IMR-90 (cell line): ENCODE measurements around the gene SAP30BP. TPM values are rescaled to one million over a fixed set of nuclear protein-coding genes. Genes with fewer than 3 reads are reported as not detected.

Source experiments
- ATAC-seq: fragments of 200-7000 bp; cut with Tn5 transposase; 2 replicates; pipeline ENCODE4 v1.9.1; 2020; ENCODE audit warnings: low read depth, mild to moderate bottlenecking, moderate library complexity
- BruUV-seq: library from RNA; stranded (reverse); fragments of 400-500 nt; replicated peaks from 2 replicates; lab custom pipeline; 2021; lab: Mats Ljungman, UMichigan
- CTCF ChIA-PET: fragments of 300-600 bp; formaldehyde crosslinking; extraction: SDS; loops from one replicate; lab custom pipeline; 2021; ENCODE audit warnings: antibody characterized with exemption; lab: Yijun Ruan, JAX
- POLR2A ChIA-PET: fragments of 300-600 bp; sonication (Branson Sonifier 250); formaldehyde crosslinking; loops from one replicate; lab custom pipeline; 2022; ENCODE audit warnings: antibody characterized with exemption; ENCODE audit not compliant: unreplicated experiment; lab: Charles Lee
- DNase-seq: peaks from one replicate; pipeline ENCODE4 v3.0.0; 2013
- H2AFZ ChIP-seq: replicated peaks from 2 replicates; pipeline ENCODE3; 2013; ENCODE audit warnings: low read length, mild to moderate bottlenecking; ENCODE audit not compliant: poor library complexity
- H2AK5ac ChIP-seq: 2 replicates; pipeline ENCODE4 v1.6.1; 2013; ENCODE audit warnings: low read depth, low read length, inconsistent platforms
- H2AK9ac ChIP-seq: replicated peaks from 2 replicates; pipeline ENCODE3; 2013; ENCODE audit warnings: mild to moderate bottlenecking, low read depth, low read length, moderate library complexity; ENCODE audit not compliant: poor library complexity
- H2BK120ac ChIP-seq: 2 replicates; pipeline ENCODE4 v1.6.1; 2013; ENCODE audit warnings: low read depth, low read length, inconsistent platforms
- H2BK15ac ChIP-seq: 3 replicates; pipeline ENCODE4 v1.6.1; 2013; ENCODE audit warnings: low read depth, low read length, inconsistent platforms
- H2BK20ac ChIP-seq: 2 replicates; pipeline ENCODE4 v1.6.1; 2013; ENCODE audit warnings: low read depth, mild to moderate bottlenecking, inconsistent platforms, low read length, moderate library complexity
- H2BK5ac ChIP-seq: 2 replicates; pipeline ENCODE4 v1.6.1; 2013; ENCODE audit warnings: mild to moderate bottlenecking, low read depth, low read length, inconsistent platforms; ENCODE audit not compliant: poor library complexity, severe bottlenecking
- H3K14ac ChIP-seq: replicated peaks from 2 replicates; pipeline ENCODE4 v1.6.1; 2013; ENCODE audit warnings: low read depth, low read length, inconsistent platforms
- H3K18ac ChIP-seq: 2 replicates; pipeline ENCODE4 v1.6.1; 2013; ENCODE audit warnings: low read depth, low read length, control low read depth
- H3K23ac ChIP-seq: 2 replicates; pipeline ENCODE4 v1.6.1; 2013; ENCODE audit warnings: low read depth, low read length, inconsistent platforms
- H3K27ac ChIP-seq: 2 replicates; pipeline ENCODE4 v1.5.1; 2013; ENCODE audit warnings: mild to moderate bottlenecking, control low read depth, low read length; ENCODE audit not compliant: insufficient read depth
- H3K27me3 ChIP-seq: 2 replicates; pipeline ENCODE4 v1.6.1; 2013; ENCODE audit warnings: low read length; ENCODE audit not compliant: control insufficient read depth, insufficient read depth
- H3K36me3 ChIP-seq: 2 replicates; pipeline ENCODE4 v1.6.1; 2013; ENCODE audit warnings: low read length, mixed read lengths; ENCODE audit not compliant: control insufficient read depth, insufficient read depth
- H3K4ac ChIP-seq: 2 replicates; pipeline ENCODE4 v1.6.1; 2013; ENCODE audit warnings: low read depth, low read length, inconsistent platforms
- H3K4me1 ChIP-seq: 2 replicates; pipeline ENCODE4 v1.6.1; 2013; ENCODE audit warnings: low read length, mixed read lengths; ENCODE audit not compliant: control insufficient read depth, insufficient read depth
- H3K4me2 ChIP-seq: 2 replicates; pipeline ENCODE4 v1.6.1; 2013; ENCODE audit warnings: low read depth, mild to moderate bottlenecking, control low read depth, low read length, moderate library complexity
- H3K4me3 ChIP-seq: 2 replicates; pipeline ENCODE4 v1.5.1; 2013; ENCODE audit warnings: low read depth, mild to moderate bottlenecking, control low read depth, low read length, moderate library complexity; ENCODE audit not compliant: insufficient read depth
- H3K56ac ChIP-seq: 2 replicates; pipeline ENCODE4 v1.6.1; 2013; ENCODE audit warnings: low read length, inconsistent platforms; ENCODE audit not compliant: insufficient read depth; ENCODE audit errors: extremely low read depth
- H3K79me1 ChIP-seq, 2 experiments: 2 replicates each; pipeline ENCODE4 v1.6.1; 2013; ENCODE audit warnings: low read length in 2 of 2, inconsistent platforms in 1 of 2, low read depth in 1 of 2
- H3K9ac ChIP-seq: 2 replicates; pipeline ENCODE4 v1.6.1; 2013; ENCODE audit warnings: low read depth, low read length, control low read depth
- H3K9me1 ChIP-seq: 2 replicates; pipeline ENCODE4 v1.6.1; 2013; ENCODE audit warnings: low read length, inconsistent platforms; ENCODE audit not compliant: insufficient read depth
- H3K9me3 ChIP-seq: 2 replicates; pipeline ENCODE4 v1.6.1; 2013; ENCODE audit warnings: low read length; ENCODE audit not compliant: control insufficient read depth, insufficient read depth
- H4K20me1 ChIP-seq: 2 replicates; pipeline ENCODE4 v1.6.1; 2013; ENCODE audit warnings: low read length, inconsistent platforms; ENCODE audit not compliant: insufficient read depth
- H4K5ac ChIP-seq: 2 replicates; pipeline ENCODE4 v1.6.1; 2013; ENCODE audit warnings: mild to moderate bottlenecking, low read depth, low read length, control low read depth
- H4K8ac ChIP-seq, 2 experiments: 2 replicates each; pipeline ENCODE4 v1.6.1; 2013; ENCODE audit warnings: low read depth in 2 of 2, low read length in 2 of 2, control low read depth in 1 of 2, inconsistent platforms in 1 of 2
- H4K91ac ChIP-seq: 2 replicates; pipeline ENCODE4 v1.6.1; 2013; ENCODE audit warnings: low read depth, low read length, inconsistent platforms; ENCODE audit not compliant: insufficient read depth
- BHLHE40 ChIP-seq: fragments of 150-350 bp; IDR thresholded peaks from 2 replicates; pipeline ENCODE4 v1.6.1; 2016; ENCODE audit warnings: mild to moderate bottlenecking, low read depth, low read length
- CEBPB ChIP-seq: IDR thresholded peaks from 2 replicates; pipeline ENCODE4 v1.6.1; 2012; ENCODE audit warnings: low read depth, low read length, improper control_type of control experiment
- CHD1 ChIP-seq: IDR thresholded peaks from 2 replicates; pipeline ENCODE4 v1.6.1; 2012; ENCODE audit warnings: low read depth, low read length, improper control_type of control experiment
- ELK1 ChIP-seq: fragments of 150-350 bp; IDR thresholded peaks from 2 replicates; pipeline ENCODE4 v1.6.1; 2016; ENCODE audit warnings: low read depth, mild to moderate bottlenecking, low read length, moderate library complexity, borderline replicate concordance
- FOS ChIP-seq: fragments of 150-350 bp; IDR thresholded peaks from 2 replicates; pipeline ENCODE4 v1.6.1; 2016; ENCODE audit warnings: low read depth, low read length
- MAFK ChIP-seq: IDR thresholded peaks from 2 replicates; pipeline ENCODE4 v1.6.1; 2012; ENCODE audit warnings: low read depth, low read length, improper control_type of control experiment
- MAZ ChIP-seq: IDR thresholded peaks from 2 replicates; pipeline ENCODE4 v1.6.1; 2012; ENCODE audit warnings: low read depth, mild to moderate bottlenecking, low read length, improper control_type of control experiment, moderate library complexity, borderline replicate concordance
- MXI1 ChIP-seq: IDR thresholded peaks from 2 replicates; pipeline ENCODE4 v1.6.1; 2012; ENCODE audit warnings: low read depth, mild to moderate bottlenecking, low read length, moderate library complexity, borderline replicate concordance
- NFE2L2 ChIP-seq: fragments of 150-350 bp; IDR thresholded peaks from 2 replicates; pipeline ENCODE4 v1.6.1; 2016; ENCODE audit warnings: low read depth, mild to moderate bottlenecking, low read length
- POLR2A ChIP-seq: IDR thresholded peaks from 2 replicates; pipeline ENCODE4 v1.6.1; 2012; ENCODE audit warnings: mild to moderate bottlenecking, low read depth, low read length
- RAD21 ChIP-seq: IDR thresholded peaks from 2 replicates; pipeline ENCODE4 v1.6.1; 2012; ENCODE audit warnings: low read length, improper control_type of control experiment
- RCOR1 ChIP-seq: IDR thresholded peaks from 2 replicates; pipeline ENCODE4 v1.6.1; 2012; ENCODE audit warnings: mild to moderate bottlenecking, low read length, improper control_type of control experiment; ENCODE audit not compliant: insufficient replicate concordance
- RFX5 ChIP-seq: IDR thresholded peaks from 2 replicates; pipeline ENCODE4 v1.8.0; 2012; ENCODE audit warnings: low read depth, mild to moderate bottlenecking, low read length, moderate library complexity
- SMC3 ChIP-seq: fragments of 150-350 bp; IDR thresholded peaks from 2 replicates; pipeline ENCODE4 v1.6.1; 2016; ENCODE audit warnings: low read depth, mild to moderate bottlenecking, antibody characterized with exemption, low read length, moderate library complexity
- USF2 ChIP-seq: fragments of 150-350 bp; IDR thresholded peaks from 2 replicates; pipeline ENCODE4 v1.6.1; 2017; ENCODE audit warnings: mild to moderate bottlenecking, antibody characterized with exemption, low read length, low read depth
- WGBS, 2 experiments: methylation state at CpG; one replicate each; pipeline versions ENCODE4 v1.1.5 to v1.1.7; 2013; ENCODE audit warnings: missing lambda C conversion rate in 2 of 2; ENCODE audit not compliant: insufficient read length in 1 of 2; ENCODE audit errors: extremely low coverage in 2 of 2; 5-methylcytosine and 5-hydroxymethylcytosine counted together
- dilution Hi-C: fragments of 300-500 bp; cut with HindIII; formaldehyde crosslinking; loops from one replicate; pipeline ENCODE4 v1.14.3; 2018; ENCODE audit warnings: low sequenced_read_pairs; ENCODE audit not compliant: unreplicated experiment
- in situ Hi-C: fragments of 300-500 bp; cut with MboI; formaldehyde crosslinking; loops from 3 replicates; pipeline ENCODE4 v1.14.3; 2019; ENCODE audit warnings: low sequenced_read_pairs, inconsistent platforms, mixed read lengths
- intact Hi-C: fragments of 100-400 bp; cut with micrococcal nuclease; formaldehyde crosslinking; loops from 2 replicates; pipeline ENCODE4 v1.10.0; 2022
- polyA plus RNA-seq, 3 experiments: library from polyadenylated mRNA; depleted of rRNA; stranded (reverse); fragments of >200 nt; gene quantifications; 2 replicates each; pipeline ENCODE4 v1.2.3, GENCODE V29; 2012; ENCODE audit warnings: low replicate concordance in 1 of 3
- total RNA-seq: library from RNA; depleted of rRNA; stranded (reverse); fragments of >200 nt; gene quantifications from 2 replicates; pipeline ENCODE4 v1.2.3, GENCODE V29; 2012
- TF ChIP-seq, protein P1 (sequence below): conservative IDR thresholded peaks from 2 replicates; pipeline ENCODE4 v1.5.1; 2012; ENCODE audit warnings: mild to moderate bottlenecking, low read depth, low read length, improper control_type of control experiment

The SAP30BP gene
- total and polyA plus RNA-seq, 2 of the 4 experiments (the other 2 are of a cell fraction) = 70.4 to 139 TPM

DNA sequence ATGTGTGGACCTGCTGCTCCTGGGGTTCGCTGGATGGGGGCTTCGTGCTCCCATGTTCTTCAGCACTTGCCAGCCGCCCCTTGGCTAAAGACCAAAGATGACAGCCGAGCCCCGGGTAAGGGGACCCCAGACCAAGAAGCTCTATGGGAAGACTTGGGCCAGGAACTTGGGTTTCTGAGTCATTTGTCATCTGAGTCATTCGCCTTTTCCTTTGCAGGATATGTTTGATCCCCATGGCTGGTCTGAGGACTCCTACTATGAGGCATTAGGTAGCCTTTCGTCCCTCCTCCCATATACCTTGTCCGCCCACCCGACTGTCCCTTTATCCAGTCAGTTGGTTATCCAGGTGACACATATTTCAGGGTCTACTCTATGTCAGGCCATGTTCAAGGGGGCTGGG is 36.5 kb downstream of the SAP30BP start:
- no peak overlapping the region for H3K4me3 ChIP-seq
- POLR2A ChIA-PET = no interaction called here
- CTCF ChIA-PET = no interaction called here

More for the DNA sequence above, 36.5 kb downstream of the SAP30BP start:
- Histone ChIP-seq H4K8ac (no peak overlapping the region), H3K9me1 (peaks cover 29% of the 10 kb centered on the region), H3K9ac (no peak overlapping the region), H2BK20ac (no peak overlapping the region), H3K27me3 (no peaks in the 10 kb centered on the region), H3K36me3 (peaks cover 78% of the 10 kb centered on the region), H2AK9ac (no peak overlapping the region), H3K4me1 (peaks cover 12% of the 10 kb centered on the region), H3K4ac (no peak overlapping the region), H2BK120ac (no peak overlapping the region), H2AK5ac (no peak overlapping the region), H3K23ac (no peak overlapping the region), H3K18ac (no peak overlapping the region), H3K14ac (no peak overlapping the region), H2BK5ac (no peak overlapping the region), H3K4me2 (no peak overlapping the region), H3K27ac (no peak overlapping the region), H3K9me3 (no peaks in the 10 kb centered on the region), H4K91ac (no peak overlapping the region), H3K79me1 (peaks cover 16 to 65% of the 10 kb centered on the region in 2 experiments; a peak in 3 of 4 replicates), H2AFZ (no peak overlapping the region), H2BK15ac (no peak overlapping the region), H3K56ac (no peak overlapping the region), H4K5ac (no peak overlapping the region), H4K20me1 (peaks cover 23% of the 10 kb centered on the region)
- ATAC-seq = no peak
- dilution Hi-C loops = no loop called here
- TF ChIP-seq, protein P1, sequence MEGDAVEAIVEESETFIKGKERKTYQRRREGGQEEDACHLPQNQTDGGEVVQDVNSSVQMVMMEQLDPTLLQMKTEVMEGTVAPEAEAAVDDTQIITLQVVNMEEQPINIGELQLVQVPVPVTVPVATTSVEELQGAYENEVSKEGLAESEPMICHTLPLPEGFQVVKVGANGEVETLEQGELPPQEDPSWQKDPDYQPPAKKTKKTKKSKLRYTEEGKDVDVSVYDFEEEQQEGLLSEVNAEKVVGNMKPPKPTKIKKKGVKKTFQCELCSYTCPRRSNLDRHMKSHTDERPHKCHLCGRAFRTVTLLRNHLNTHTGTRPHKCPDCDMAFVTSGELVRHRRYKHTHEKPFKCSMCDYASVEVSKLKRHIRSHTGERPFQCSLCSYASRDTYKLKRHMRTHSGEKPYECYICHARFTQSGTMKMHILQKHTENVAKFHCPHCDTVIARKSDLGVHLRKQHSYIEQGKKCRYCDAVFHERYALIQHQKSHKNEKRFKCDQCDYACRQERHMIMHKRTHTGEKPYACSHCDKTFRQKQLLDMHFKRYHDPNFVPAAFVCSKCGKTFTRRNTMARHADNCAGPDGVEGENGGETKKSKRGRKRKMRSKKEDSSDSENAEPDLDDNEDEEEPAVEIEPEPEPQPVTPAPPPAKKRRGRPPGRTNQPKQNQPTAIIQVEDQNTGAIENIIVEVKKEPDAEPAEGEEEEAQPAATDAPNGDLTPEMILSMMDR = no peak
- TF ChIP-seq RFX5 (no peak), RCOR1 (no peak), FOS (no peak), CHD1 (no peak), CEBPB (no peak), NFE2L2 (no peak), USF2 (no peak), POLR2A (no peak), SMC3 (no peak), MAFK (no peak), BHLHE40 (no peak), MXI1 (no peak), RAD21 (no peak), MAZ (no peak), ELK1 (no peak)
- intact Hi-C loops = no loop called here
- no TSS peak for BruUV-seq
- DNase-seq = no peak
- no CpG with 5 or more reads among the region's 9 CpGs for WGBS, 2 experiments
- in situ Hi-C loops = no loop called here
